ENCODE measurements around the gene FUOM.

FUOM gene

GRCh38 chr10:133401500-133401899 lies 43.7 kb upstream of the FUOM start:
- TF ChIP-seq CTCF (conservative IDR thresholded peaks at IDR 0.05; ENCODE audit: control insufficient read depth, insufficient read depth, low read depth, low read length), result no peak
- H3K4me3 ChIP-seq (ENCODE audit: control insufficient read depth, low read depth, low read length), result no peak overlapping the region
- no peak for DNase-seq (ENCODE audit: low read depth)

- DNase-seq (ENCODE audit: low read depth), result no peak
- no peak for TF ChIP-seq CTCF (conservative IDR thresholded peaks at IDR 0.05; ENCODE audit: control insufficient read depth, insufficient read depth, low read depth, low read length)
- no peak overlapping the region for H3K4me3 ChIP-seq (ENCODE audit: control insufficient read depth, low read depth, low read length)
These were observed 43.0 kb upstream of the FUOM start for GRCh38 chr10:133400624-133401424.

- TF ChIP-seq CTCF (conservative IDR thresholded peaks at IDR 0.05; ENCODE audit: control insufficient read depth, insufficient read depth, low read depth, low read length), result no peak
- no peak for DNase-seq (ENCODE audit: low read depth)
- no peak overlapping the region for H3K4me3 ChIP-seq (ENCODE audit: control insufficient read depth, low read depth, low read length)
These were observed 41.3 kb upstream of the FUOM start for GRCh38 chr10:133399123-133399601.

GRCh38 chr10:133397938-133398337 lies 40.1 kb upstream of the FUOM start:
- DNase-seq (ENCODE audit: low read depth), result peak; percentile 24
- no peak for TF ChIP-seq CTCF (conservative IDR thresholded peaks at IDR 0.05; ENCODE audit: control insufficient read depth, insufficient read depth, low read depth, low read length)
- H3K4me3 ChIP-seq (ENCODE audit: control insufficient read depth, low read depth, low read length), result no peak overlapping the region

- no peak overlapping the region for H3K4me3 ChIP-seq (ENCODE audit: control insufficient read depth, low read depth, low read length)
- no peak for DNase-seq (ENCODE audit: low read depth)
These were observed 38.3 kb upstream of the FUOM start for GRCh38 chr10:133396035-133396624.

GRCh38 chr10:133394801-133395221 lies 37.0 kb upstream of the FUOM start:
- no peak for DNase-seq (ENCODE audit: low read depth)
- TF ChIP-seq CTCF (conservative IDR thresholded peaks at IDR 0.05; ENCODE audit: control insufficient read depth, insufficient read depth, low read depth, low read length), result no peak
- peak overlapping the region; percentile 89 for H3K4me3 ChIP-seq (ENCODE audit: control insufficient read depth, low read depth, low read length)

More at GRCh38 chr10:133396035-133396624, 38.3 kb upstream of the FUOM start:
- no peak for TF ChIP-seq CTCF (conservative IDR thresholded peaks at IDR 0.05; ENCODE audit: control insufficient read depth, insufficient read depth, low read depth, low read length)
